Ascending aorta (tissue), 2 donors: ENCODE measurements around the gene LRRC58. TPM values are rescaled to one million over a fixed set of nuclear protein-coding genes. Genes with fewer than 3 reads are reported as not detected.
"Not testable (repeated sequence)": the region's sequence is repeated elsewhere in the genome, so short reads cannot be mapped to it uniquely, and the experiment has no call there.

Experiments
- DNase-seq, 2 donors: peaks; one replicate each; pipeline ENCODE4 v3.0.0-alpha.2; 2019; ENCODE audit warnings: low spot score in 2 of 2
- H3K27ac ChIP-seq, 2 donors: fragments of 200-600 bp; sonication (generic); one replicate each; pipeline ENCODE4 v1.5.1; 2016 to 2017; ENCODE audit warnings: mild to moderate bottlenecking in 1 of 2
- H3K27me3 ChIP-seq: fragments of 200-600 bp; sonication (generic); one replicate; pipeline ENCODE4 v1.5.1; 2017
- H3K36me3 ChIP-seq, 2 donors: fragments of 200-600 bp; sonication (generic); one replicate each; pipeline ENCODE4 v1.5.1; 2016
- H3K4me1 ChIP-seq, 2 donors: fragments of 200-600 bp; sonication (generic); one replicate each; pipeline ENCODE4 v1.5.1; 2016 to 2017; ENCODE audit warnings: mild to moderate bottlenecking in 1 of 2
- H3K4me3 ChIP-seq, 2 donors: fragments of 200-600 bp; sonication (generic); one replicate each; pipeline ENCODE4 v1.5.1; 2016 to 2017; ENCODE audit warnings: mild to moderate bottlenecking in 1 of 2
- H3K9me3 ChIP-seq, 2 donors: fragments of 200-600 bp; sonication (generic); one replicate each; pipeline ENCODE4 v1.5.1; 2016
- intact Hi-C: fragments of 100-400 bp; cut with DNase I; formaldehyde crosslinking; loops from one replicate; pipeline ENCODE4 v1.15.1; 2023
- total RNA-seq: library from RNA; depleted of rRNA; stranded (reverse); fragments of >200 nt; gene quantifications from one replicate; pipeline ENCODE4 v1.1.0, GENCODE V29; 2016
- TF ChIP-seq, protein P1 (sequence below), 3 experiments: fragments of 200-600 bp in 2 of 3; fragments of 450-650 bp in 1 of 3; sonication (generic) in 2 of 3; IDR thresholded peaks; one replicate each; pipeline ENCODE4 v1.5.1; 2016 to 2019; ENCODE audit warnings: antibody characterized with exemption in 3 of 3, mild to moderate bottlenecking in 1 of 3, moderate library complexity in 1 of 3

LRRC58 gene
- total RNA-seq, 1 donor from 2014 or later, result 14.7 TPM

DNA sequence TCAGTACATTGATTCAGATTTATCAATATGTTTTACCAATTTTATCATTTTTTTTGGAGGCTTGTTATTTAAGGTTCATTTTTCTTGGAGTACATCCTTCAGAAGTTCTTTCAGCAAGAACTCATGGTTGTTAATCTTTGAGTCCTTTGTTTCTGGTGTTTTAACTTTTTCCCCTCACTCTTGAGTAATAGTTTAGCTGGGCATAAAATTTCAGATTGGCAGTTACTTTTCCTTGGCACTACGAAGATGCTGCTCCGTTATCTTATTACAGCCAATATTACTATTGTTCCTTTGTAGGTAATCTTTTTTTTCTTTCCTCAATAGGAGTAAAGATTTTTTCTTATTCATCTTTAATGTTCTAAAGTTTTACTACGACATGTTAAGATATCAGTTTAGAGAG, 9.8 kb downstream of the LRRC58 start:
- Histone ChIP-seq H3K36me3 (peaks cover 0 to 1% of the 10 kb centered on the region in 2 donors), H3K9me3 (peaks cover 0 to 11% of the 10 kb centered on the region in 2 donors), H3K4me3 (no peak overlapping the region), H3K27ac (no peak overlapping the region), H3K4me1 (no peaks in the 10 kb centered on the region), H3K27me3 (no peaks in the 10 kb centered on the region)
- intact Hi-C loops, result no loop called here
- TF ChIP-seq, protein P1, sequence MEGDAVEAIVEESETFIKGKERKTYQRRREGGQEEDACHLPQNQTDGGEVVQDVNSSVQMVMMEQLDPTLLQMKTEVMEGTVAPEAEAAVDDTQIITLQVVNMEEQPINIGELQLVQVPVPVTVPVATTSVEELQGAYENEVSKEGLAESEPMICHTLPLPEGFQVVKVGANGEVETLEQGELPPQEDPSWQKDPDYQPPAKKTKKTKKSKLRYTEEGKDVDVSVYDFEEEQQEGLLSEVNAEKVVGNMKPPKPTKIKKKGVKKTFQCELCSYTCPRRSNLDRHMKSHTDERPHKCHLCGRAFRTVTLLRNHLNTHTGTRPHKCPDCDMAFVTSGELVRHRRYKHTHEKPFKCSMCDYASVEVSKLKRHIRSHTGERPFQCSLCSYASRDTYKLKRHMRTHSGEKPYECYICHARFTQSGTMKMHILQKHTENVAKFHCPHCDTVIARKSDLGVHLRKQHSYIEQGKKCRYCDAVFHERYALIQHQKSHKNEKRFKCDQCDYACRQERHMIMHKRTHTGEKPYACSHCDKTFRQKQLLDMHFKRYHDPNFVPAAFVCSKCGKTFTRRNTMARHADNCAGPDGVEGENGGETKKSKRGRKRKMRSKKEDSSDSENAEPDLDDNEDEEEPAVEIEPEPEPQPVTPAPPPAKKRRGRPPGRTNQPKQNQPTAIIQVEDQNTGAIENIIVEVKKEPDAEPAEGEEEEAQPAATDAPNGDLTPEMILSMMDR (IDR thresholded peaks at IDR 0.05), result no peak
- no peak for DNase-seq

DNA sequence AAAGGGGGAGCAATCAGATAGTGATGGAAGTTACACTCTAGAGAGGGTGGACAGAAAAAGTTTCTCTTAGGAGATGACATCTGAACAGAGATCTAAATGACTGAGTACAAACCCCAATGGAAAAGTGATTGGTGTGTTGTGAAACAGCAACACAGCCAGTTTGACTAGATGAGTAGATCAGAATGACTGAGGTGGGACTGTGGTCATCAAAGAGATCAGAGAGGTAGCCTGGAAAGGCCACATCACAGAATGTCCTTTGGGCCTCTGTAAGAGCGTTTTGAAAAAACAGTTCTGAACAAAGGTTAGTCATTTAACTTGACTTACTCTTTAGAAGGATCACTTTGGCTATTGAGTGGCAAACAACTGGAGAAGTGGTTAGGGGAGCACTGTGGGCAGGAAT, 10.6 kb downstream of the LRRC58 start:
- Histone ChIP-seq H3K36me3 (peaks cover 6% of the 10 kb centered on the region in 2 donors), H3K27ac (no peak overlapping the region), H3K4me1 (no peaks in the 10 kb centered on the region), H3K4me3 (no peak overlapping the region), H3K9me3 (peaks cover 0 to 11% of the 10 kb centered on the region in 2 donors), H3K27me3 (no peaks in the 10 kb centered on the region)
- TF ChIP-seq, protein P1 (IDR thresholded peaks at IDR 0.05), result no peak
- intact Hi-C loops, result no loop called here
- no peak for DNase-seq

DNA sequence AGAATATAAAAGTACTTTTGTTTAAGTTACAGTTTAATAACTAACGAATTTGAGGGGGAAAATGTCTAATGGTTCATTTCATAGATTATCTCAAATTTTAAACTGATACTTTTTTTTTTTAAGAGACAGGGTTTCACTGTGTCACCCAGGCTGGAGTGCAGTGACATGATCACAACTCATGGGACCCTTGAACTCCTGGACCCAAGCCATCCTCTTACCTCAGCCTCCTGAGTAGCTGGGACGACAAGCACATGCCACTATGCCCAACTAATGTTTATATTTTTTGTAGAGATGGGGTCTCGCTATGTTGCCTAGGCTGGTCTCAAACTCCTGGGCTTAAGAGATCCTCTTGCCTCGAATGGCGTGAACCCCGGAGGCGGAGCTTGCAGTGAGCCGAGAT, 16.5 kb downstream of the LRRC58 start:
- H3K27me3 ChIP-seq, result no peaks in the 10 kb centered on the region
- no peak overlapping the region for H3K4me3 ChIP-seq
- no peak overlapping the region for H3K27ac ChIP-seq
- TF ChIP-seq, protein P1 (IDR thresholded peaks at IDR 0.05), result no peak
- H3K36me3 ChIP-seq, result peaks cover 22 to 47% of the 10 kb centered on the region in 2 donors
- H3K4me1 ChIP-seq, result no peaks in the 10 kb centered on the region
- intact Hi-C loops, result no loop called here
- no peaks in the 10 kb centered on the region for H3K9me3 ChIP-seq
- no peak for DNase-seq

DNA sequence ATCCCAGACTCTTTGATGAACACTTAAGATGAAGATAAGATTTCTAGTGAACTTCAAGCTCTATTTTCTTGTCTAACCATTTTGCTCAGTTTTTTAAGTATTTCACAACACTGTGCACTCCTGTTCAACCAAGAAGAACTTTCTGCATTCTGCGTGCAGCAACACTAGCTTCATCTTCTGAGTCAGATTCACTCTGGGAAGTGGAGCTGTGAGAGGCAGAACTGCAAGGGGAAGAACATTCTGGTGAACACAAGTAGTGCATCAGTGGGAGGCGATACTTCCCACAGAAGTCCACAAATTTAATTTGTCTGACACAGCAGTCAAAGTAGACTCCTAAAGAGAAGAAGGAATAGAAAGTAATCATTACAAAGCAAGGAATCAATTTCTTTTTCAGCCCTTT, 18.1 kb downstream of the LRRC58 start:
- DNase-seq, result no peak
- Histone ChIP-seq H3K9me3 (no peaks in the 10 kb centered on the region), H3K27me3 (no peaks in the 10 kb centered on the region), H3K27ac (no peak overlapping the region), H3K4me3 (no peak overlapping the region), H3K36me3 (peaks cover 22 to 48% of the 10 kb centered on the region in 2 donors), H3K4me1 (no peaks in the 10 kb centered on the region)
- intact Hi-C loops, result no loop called here
- TF ChIP-seq, protein P1 (IDR thresholded peaks at IDR 0.05), result no peak

DNA sequence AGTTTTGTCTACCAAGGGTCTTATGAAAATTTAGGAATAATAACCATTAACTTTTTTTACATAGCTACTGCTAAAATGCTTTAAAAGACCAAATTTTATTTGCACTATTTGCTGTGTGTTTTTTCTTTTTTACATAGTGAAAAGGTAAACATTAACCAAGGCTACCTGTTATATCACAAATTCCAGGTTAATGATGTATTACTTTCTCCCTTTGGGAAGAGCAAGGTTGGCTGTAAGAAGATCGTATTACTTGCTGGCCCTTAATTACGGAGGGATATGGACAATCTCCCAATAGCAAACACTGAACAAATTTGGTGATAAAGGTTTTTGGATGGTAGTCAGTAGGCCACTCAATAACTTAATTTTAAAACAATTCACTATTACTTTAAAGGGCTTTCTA, 22.4 kb downstream of the LRRC58 start:
- Histone ChIP-seq H3K4me3 (no peak overlapping the region), H3K27ac (no peak overlapping the region), H3K36me3 (peaks cover 16 to 37% of the 10 kb centered on the region in 2 donors), H3K9me3 (no peaks in the 10 kb centered on the region), H3K27me3 (no peaks in the 10 kb centered on the region), H3K4me1 (no peaks in the 10 kb centered on the region)
- no peak for DNase-seq
- TF ChIP-seq, protein P1 (IDR thresholded peaks at IDR 0.05), result no peak
- intact Hi-C loops, result no loop called here

DNA sequence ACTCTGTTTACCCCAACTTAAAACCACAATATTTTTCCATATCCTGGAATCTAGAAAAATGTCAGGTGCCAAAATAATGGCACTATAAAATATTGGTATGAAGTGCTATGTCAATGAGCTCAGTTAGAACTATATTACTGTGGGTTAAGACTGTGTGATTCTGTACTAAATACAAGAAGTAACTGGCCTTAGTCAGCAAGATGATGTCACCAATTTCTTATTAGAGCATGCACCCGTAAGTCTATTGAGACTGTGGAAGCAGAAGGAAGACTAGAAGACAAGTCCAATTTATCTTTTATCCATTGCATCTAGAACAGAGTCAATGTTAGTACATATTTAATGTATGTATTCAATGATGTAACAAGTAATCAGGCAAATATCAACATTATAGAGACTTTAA, 25.0 kb downstream of the LRRC58 start:
- Histone ChIP-seq H3K4me1 (no peaks in the 10 kb centered on the region), H3K27me3 (no peaks in the 10 kb centered on the region), H3K9me3 (no peaks in the 10 kb centered on the region), H3K27ac (no peak overlapping the region), H3K36me3 (peaks cover 8 to 19% of the 10 kb centered on the region in 2 donors), H3K4me3 (no peak overlapping the region)
- TF ChIP-seq, protein P1 (IDR thresholded peaks at IDR 0.05), result no peak
- intact Hi-C loops, result no loop called here
- no peak for DNase-seq

DNA sequence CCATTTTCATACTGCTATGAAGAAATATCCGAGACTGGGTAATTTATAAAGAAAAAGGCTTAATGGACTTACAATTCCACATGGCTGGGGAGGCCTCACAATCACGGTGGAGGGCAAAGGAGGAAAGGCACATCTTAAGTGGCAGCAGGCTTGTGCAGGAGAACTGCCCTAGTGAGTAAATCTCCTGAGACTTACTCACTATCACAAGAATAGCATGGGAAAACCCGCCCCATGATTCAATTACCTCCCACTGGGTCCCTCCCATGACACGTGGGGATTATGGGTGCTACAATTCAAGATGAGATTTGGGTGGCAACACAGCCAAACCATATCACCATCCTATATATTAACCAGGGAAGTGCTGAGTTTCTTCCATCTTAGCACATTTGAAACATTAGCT, 25.4 kb downstream of the LRRC58 start:
- H3K4me1 ChIP-seq, intact Hi-C loops, DNase-seq, H3K4me3 ChIP-seq, H3K9me3 ChIP-seq, H3K27me3 ChIP-seq, H3K27ac ChIP-seq: not testable (repeated sequence)
- peaks cover 6 to 19% of the 10 kb centered on the region in 2 donors for H3K36me3 ChIP-seq
